Measurements from ENCODE around the gene IGHMBP2. TPM values are rescaled to one million over a fixed set of nuclear protein-coding genes. Genes with fewer than 3 reads are reported as not detected.

Gene IGHMBP2
- total RNA-seq, 1 experiment from 2014 or later: 24.0 TPM

GRCh38 chr11:68961245-68961644, 57.6 kb downstream of the IGHMBP2 start:
- Histone ChIP-seq H3K23ac (ENCODE audit: insufficient read length, low read depth, low read length) (no peak overlapping the region), H3K4me1 (ENCODE audit: insufficient read depth, low read length) (no peaks in the 10 kb centered on the region; the same call in 1 of the 2 replicates), H3K14ac (ENCODE audit: insufficient read depth, low read length) (no peak overlapping the region), H2BK15ac (ENCODE audit: low read depth, low read length) (no peak overlapping the region), H2BK120ac (ENCODE audit: low read depth, low read length, poor library complexity, severe bottlenecking) (no peak overlapping the region), H3K27me3 (ENCODE audit: insufficient read depth, low read length) (no peaks in the 10 kb centered on the region), H3K4ac (ENCODE audit: low read depth, low read length) (no peak overlapping the region), H4K20me1 (ENCODE audit: control insufficient read depth, insufficient read depth, insufficient read length) (no peaks in the 10 kb centered on the region), H4K91ac (ENCODE audit: insufficient read length, low read depth, low read length) (no peak overlapping the region), H3T11ph (ENCODE audit: low read length) (no peak overlapping the region), H2BK12ac (ENCODE audit: insufficient read length, low read depth, low read length) (no peak overlapping the region), H3K27ac (ENCODE audit: insufficient read length, low read depth, low read length) (no peak overlapping the region), H3K79me1 (ENCODE audit: insufficient read depth, low read depth, low read length, poor library complexity, severe bottlenecking) (no peaks in the 10 kb centered on the region), H4K5ac (ENCODE audit: insufficient read length, low read depth, low read length) (no peak overlapping the region), H4K8ac (replicated peaks; ENCODE audit: insufficient read length, low read depth, low read length) (no peak overlapping the region), H3K56ac (ENCODE audit: insufficient read length, low read depth, low read length) (no peak overlapping the region), H2AK5ac (ENCODE audit: insufficient read length, low read length) (no peak overlapping the region), H3K23me2 (ENCODE audit: insufficient read length, low read depth, low read length, poor library complexity, severe bottlenecking) (no peaks in the 10 kb centered on the region), H2BK20ac (ENCODE audit: low read depth, low read length, poor library complexity, severe bottlenecking) (no peak overlapping the region), H3K4me2 (ENCODE audit: insufficient read depth, insufficient read length, low read length) (no peak overlapping the region), H3K18ac (ENCODE audit: insufficient read length, low read depth, low read length) (no peak overlapping the region), H3K9ac (ENCODE audit: extremely low read depth, insufficient read length, low read length) (no peak overlapping the region), H3K9me3 (ENCODE audit: control insufficient read depth, low read depth, low read length) (no peaks in the 10 kb centered on the region), H3K79me2 (ENCODE audit: insufficient read depth, low read length) (no peaks in the 10 kb centered on the region), H2BK5ac (ENCODE audit: insufficient read length, low read length) (no peak overlapping the region), H2AFZ (ENCODE audit: low read length) (no peak overlapping the region)
- peaks cover 0 to 5% of the 10 kb centered on the region in 2 experiments; a peak in 1 of 4 replicates for H3K4me1 Mint-ChIP-seq
- no peaks in the 10 kb centered on the region; a peak in 1 of 5 replicates for H3K9me3 Mint-ChIP-seq
- no peak for DNase-seq
- H3K27ac Mint-ChIP-seq: no peak overlapping the region
- no peak overlapping the region for H3K4me3 Mint-ChIP-seq
- no peaks in the 10 kb centered on the region for H3K27me3 Mint-ChIP-seq (ENCODE audit: low read depth)
- no peak for TF ChIP-seq CTCF (conservative IDR thresholded peaks at IDR 0.05)
- H3K36me3 Mint-ChIP-seq (ENCODE audit: insufficient read depth in 1 of 3, low read depth in 3 of 3): no peaks in the 10 kb centered on the region
- WGBS (ENCODE audit: extremely low coverage, insufficient read length, low lambda C conversion rate): no CpG with 5 or more reads among the region's 8 CpGs
